Coronary artery (tissue), 2 donors: ENCODE data around the gene AUTS2.
"Not testable (repeated sequence)": the region's sequence is repeated elsewhere in the genome, so short reads cannot be mapped to it uniquely, and the experiment has no call there.

Source experiments
- DNase-seq: peaks from one replicate; pipeline ENCODE4 v3.0.0-alpha.2; 2017; ENCODE audit warnings: low spot score
- H3K27ac ChIP-seq, 2 donors: fragments of 200-600 bp; sonication (generic); one replicate each; pipeline ENCODE4 v1.5.1; 2016 to 2019
- H3K4me3 ChIP-seq: fragments of 200-600 bp; sonication (generic); 2 replicates; pipeline ENCODE4 v1.5.1; 2016; ENCODE audit warnings: mild to moderate bottlenecking, moderate library complexity
- TF ChIP-seq, protein P1 (sequence below): fragments of 200-600 bp; sonication (generic); IDR thresholded peaks from one replicate; pipeline ENCODE4 v1.5.1; 2019; ENCODE audit warnings: antibody characterized with exemption

AUTS2 gene

DNA sequence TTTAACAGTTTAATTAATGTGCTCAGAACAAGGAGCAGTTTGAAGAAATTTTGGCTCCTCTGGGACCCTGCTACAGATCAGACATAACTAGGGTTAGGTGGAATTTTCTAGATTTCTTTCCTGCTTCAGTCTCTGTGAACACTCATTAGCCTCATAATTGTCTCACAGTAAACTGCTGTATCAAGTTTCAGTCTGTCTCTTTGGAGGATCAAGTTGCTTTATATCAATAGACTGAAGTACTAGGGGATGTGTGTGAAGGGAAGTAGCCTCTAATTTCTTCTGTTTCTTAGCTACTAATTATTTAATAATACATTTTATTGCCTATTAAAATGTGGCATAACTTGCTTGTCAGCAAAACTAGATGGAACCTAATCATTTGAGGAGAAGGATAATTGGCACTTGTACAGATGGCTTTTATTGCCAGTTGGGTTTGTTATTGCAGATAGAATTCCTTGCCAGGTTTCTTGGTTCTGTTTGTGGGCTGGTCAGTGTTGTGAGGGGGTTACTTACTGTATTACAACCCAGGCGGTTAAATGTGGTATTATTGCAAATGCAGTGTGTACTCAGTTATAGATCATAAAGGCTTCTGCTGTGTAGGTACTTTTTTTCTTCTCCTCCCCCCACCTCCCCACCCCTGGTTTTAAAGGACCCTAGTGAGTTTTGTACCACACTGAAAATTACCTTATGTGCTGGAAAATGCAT lies 758.0 kb downstream of the AUTS2 start:
- Histone ChIP-seq H3K27ac (no peak overlapping the region), H3K4me3 (no peak overlapping the region)
- no peak for DNase-seq
- TF ChIP-seq, protein P1, sequence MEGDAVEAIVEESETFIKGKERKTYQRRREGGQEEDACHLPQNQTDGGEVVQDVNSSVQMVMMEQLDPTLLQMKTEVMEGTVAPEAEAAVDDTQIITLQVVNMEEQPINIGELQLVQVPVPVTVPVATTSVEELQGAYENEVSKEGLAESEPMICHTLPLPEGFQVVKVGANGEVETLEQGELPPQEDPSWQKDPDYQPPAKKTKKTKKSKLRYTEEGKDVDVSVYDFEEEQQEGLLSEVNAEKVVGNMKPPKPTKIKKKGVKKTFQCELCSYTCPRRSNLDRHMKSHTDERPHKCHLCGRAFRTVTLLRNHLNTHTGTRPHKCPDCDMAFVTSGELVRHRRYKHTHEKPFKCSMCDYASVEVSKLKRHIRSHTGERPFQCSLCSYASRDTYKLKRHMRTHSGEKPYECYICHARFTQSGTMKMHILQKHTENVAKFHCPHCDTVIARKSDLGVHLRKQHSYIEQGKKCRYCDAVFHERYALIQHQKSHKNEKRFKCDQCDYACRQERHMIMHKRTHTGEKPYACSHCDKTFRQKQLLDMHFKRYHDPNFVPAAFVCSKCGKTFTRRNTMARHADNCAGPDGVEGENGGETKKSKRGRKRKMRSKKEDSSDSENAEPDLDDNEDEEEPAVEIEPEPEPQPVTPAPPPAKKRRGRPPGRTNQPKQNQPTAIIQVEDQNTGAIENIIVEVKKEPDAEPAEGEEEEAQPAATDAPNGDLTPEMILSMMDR, result no peak

DNA sequence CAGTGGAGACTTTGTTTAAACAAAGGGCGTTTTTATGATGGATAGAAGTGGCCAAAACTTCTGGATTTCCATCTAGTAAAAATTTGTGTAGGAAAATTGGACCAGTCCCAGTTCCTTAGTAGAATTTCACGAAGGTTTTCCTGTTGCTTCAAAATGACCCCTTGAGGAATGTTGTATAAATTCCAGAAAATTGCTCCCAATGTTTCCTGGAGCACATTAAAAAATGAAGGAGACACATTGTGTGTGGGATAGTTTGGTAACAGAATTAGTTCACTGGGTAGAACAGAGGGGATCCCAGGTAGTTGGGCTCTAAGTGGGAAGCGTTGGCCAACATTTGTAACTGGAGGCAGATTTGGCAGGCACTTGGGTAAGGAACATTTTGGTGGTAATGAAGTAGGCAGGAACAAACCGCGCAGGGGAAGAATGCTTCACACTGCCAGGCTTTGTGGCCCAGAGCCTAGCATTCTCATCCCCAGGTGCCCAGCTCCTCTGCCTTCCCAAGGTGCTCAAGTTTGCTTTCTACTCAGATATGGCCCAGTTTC lies 758.6 kb downstream of the AUTS2 start:
- DNase-seq, result no peak
- no peak overlapping the region for H3K27ac ChIP-seq
- H3K4me3 ChIP-seq, result no peak overlapping the region
- TF ChIP-seq, protein P1, result no peak

DNA sequence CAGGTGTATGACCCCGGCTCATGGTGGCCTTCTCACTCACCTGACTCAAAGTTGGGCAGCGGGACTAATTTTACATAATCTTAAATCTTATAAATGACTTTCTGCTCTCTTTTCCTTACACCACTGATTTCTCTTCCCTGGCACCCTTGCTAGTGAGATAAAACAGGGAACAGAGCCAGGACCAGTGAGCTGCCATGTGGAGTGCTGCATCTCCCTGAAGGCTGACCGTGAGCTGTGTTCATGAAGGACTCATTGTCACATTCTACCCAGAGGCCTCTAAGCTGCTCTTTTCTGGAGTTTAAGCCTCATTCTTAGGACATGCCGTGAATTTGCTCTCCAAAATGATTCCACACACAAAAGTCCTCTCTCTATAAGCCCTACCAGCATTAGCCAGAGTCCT lies 762.3 kb downstream of the AUTS2 start:
- DNase-seq, result no peak
- no peak overlapping the region for H3K27ac ChIP-seq
- TF ChIP-seq, protein P1, result no peak
- H3K4me3 ChIP-seq, result no peak overlapping the region

DNA sequence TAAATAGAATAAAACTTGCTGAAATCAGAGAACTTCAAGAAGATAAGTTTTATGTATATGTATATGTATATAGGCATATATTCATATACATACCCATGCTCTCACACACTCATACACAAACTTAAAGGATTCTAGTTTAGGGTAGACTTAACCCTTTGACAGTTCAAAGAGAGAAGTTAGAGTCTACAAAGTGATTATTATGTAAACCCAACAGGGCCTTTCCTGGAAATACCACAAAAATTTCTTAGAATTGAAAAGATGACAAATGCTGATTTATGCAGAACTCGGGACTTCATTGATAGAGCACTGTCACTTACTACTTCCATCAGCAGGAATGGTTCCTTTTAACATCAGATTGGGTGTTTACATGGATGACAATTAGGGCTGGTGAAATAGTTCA lies 763.5 kb downstream of the AUTS2 start:
- no peak for DNase-seq
- TF ChIP-seq, protein P1, result no peak
- H3K27ac ChIP-seq, result no peak overlapping the region
- no peak overlapping the region for H3K4me3 ChIP-seq

DNA sequence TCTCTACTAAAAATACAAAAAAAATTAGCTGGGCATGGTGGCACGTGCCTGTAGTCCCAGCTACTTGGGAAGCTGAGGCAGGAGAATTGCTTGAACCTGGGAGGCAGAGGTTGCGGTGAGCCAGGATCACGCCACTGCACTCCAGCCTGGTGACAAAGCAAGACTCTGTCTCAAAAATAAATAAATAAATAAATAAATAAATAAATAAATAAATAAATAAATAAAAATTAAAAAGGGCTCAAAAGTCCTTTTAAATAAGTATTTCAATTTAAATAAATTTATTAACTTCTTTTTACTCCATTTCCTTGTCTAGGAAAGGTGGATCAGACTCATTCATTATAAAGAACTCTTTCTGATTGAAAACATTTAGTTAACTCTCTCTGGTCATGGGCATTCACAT lies 766.1 kb downstream of the AUTS2 start:
- not testable (repeated sequence) for DNase-seq, H3K27ac ChIP-seq, H3K4me3 ChIP-seq

DNA sequence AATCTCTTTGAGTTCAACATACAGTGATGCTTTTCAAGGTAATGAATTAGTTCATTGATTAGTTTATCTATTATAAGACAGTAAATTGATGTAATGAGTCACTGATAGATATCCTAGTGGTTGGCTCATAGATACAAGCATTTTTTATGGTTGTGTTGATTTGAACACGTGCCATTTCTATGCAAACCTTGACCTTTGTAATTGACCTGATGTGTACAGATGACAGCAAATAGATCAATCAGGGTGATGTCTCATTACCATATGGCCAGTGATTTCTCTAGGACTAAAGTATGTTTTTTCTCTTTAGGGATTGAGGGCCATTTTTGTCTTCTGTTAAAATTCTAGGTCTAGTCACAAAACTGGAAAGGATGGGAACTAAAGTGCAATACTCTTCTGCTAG lies 773.4 kb downstream of the AUTS2 start:
- TF ChIP-seq, protein P1, result no peak

DNA sequence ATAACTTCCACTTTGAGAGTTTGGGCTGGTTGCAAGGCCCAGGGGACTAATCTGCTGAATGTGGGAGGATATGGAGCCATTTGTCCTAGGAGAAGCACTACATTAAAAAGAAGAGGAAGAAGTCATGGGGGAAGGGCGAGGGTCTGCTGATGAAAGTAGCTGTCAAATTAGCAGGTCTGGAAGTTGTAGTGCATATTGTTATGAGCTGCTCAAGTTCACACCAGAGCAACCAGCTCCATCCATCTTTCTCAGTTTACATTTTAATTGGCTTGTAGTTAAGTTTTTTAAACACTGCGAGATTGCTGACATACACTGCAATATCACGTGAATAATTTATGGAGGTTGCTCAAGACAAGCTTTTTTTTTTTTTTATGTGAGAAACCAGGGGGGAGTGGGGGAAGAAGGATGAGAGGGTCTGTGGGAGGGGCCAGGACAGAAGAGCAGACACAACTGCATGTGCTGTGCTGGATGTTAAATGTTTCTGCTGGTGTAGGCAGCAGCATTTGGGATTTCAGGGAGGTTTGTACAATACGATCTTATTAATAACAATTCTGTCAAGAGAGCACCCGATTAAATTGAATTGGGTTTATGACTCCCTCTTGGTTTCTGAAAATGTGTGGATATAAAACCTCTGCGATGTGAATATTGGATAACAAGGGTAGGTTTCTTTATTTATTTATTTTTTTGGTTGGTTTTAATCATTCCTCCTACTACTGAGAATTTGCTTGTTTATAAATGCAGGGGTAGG lies 774.7 kb downstream of the AUTS2 start:
- DNase-seq, result no peak
- TF ChIP-seq, protein P1, result no peak
- H3K27ac ChIP-seq, result no peak overlapping the region
- no peak overlapping the region for H3K4me3 ChIP-seq

More for the DNA sequence above, 773.4 kb downstream of the AUTS2 start:
- no peak for DNase-seq
- Histone ChIP-seq H3K4me3 (no peak overlapping the region), H3K27ac (no peak overlapping the region)
